T-helper 22 cell (primary cell): Measurements from ENCODE around the gene MRPS18B.
A peak's percentile ranks its signal among the peaks of the same experiment; 100 is the strongest.

ENCODE experiments used
- DNase-seq: peaks from one replicate; pipeline ENCODE4 v3.0.0-alpha.2; 2020; ENCODE audit warnings: low read depth

Gene MRPS18B

GRCh38 chr6:30617565-30618269 is at the start of gene MRPS18B:
Gene MRPS18B, plus strand, starts transcription at chr6:30617840. Its CDS starts 26 bp downstream, at chr6:30617866.
- DNase-seq, result peak; percentile 99

GRCh38 chr6:30568245-30568644 is 49.4 kb upstream of the MRPS18B start:
- no peak for DNase-seq

GRCh38 chr6:30570263-30570662 is 47.4 kb upstream of the MRPS18B start:
- no peak for DNase-seq

GRCh38 chr6:30570740-30571074 is 46.9 kb upstream of the MRPS18B start:
- no peak for DNase-seq

- peak; percentile 97 for DNase-seq
Measured at GRCh38 chr6:30571075-30571761, 46.4 kb upstream of the MRPS18B start, which contains the start of gene ABCF1. Gene ABCF1, plus strand, starts transcription at chr6:30571442. Its CDS starts 46 bp downstream, at chr6:30571488.

GRCh38 chr6:30571762-30572082 is 45.9 kb upstream of the MRPS18B start:
- no peak for DNase-seq

- no peak for DNase-seq
Measured at GRCh38 chr6:30572148-30572547, 45.5 kb upstream of the MRPS18B start.

- DNase-seq, result no peak
Measured at GRCh38 chr6:30573113-30573512, 44.5 kb upstream of the MRPS18B start.

- no peak for DNase-seq
Measured at GRCh38 chr6:30578051-30578450, 39.6 kb upstream of the MRPS18B start.

- DNase-seq, result no peak
Measured at GRCh38 chr6:30583921-30584320, 33.7 kb upstream of the MRPS18B start.

- no peak for DNase-seq
Measured at GRCh38 chr6:30589754-30590358, 27.8 kb upstream of the MRPS18B start.

GRCh38 chr6:30590509-30590908 is 27.1 kb upstream of the MRPS18B start:
- no peak for DNase-seq

- DNase-seq, result no peak
Measured at GRCh38 chr6:30591008-30591407, 26.6 kb upstream of the MRPS18B start.

- DNase-seq, result no peak
Measured at GRCh38 chr6:30592287-30592686, 25.4 kb upstream of the MRPS18B start.

GRCh38 chr6:30597315-30598144 is 20.1 kb upstream of the MRPS18B start:
- DNase-seq, result peak; percentile 46

GRCh38 chr6:30598912-30599624 is 18.6 kb upstream of the MRPS18B start:
- DNase-seq, result no peak

- no peak for DNase-seq
Measured at GRCh38 chr6:30599625-30600324, 17.9 kb upstream of the MRPS18B start.

GRCh38 chr6:30600451-30600961 is 17.1 kb upstream of the MRPS18B start:
- no peak for DNase-seq

GRCh38 chr6:30601436-30601814 is 16.2 kb upstream of the MRPS18B start:
- DNase-seq, result no peak

GRCh38 chr6:30601815-30602641 is 15.6 kb upstream of the MRPS18B start:
- no peak for DNase-seq
